ENCODE results near the gene SLC24A3.

GRCh38 chr20:19207541-19207940, 4.9 kb upstream of the SLC24A3 start:
- TF ChIP-seq CTCF (IDR thresholded peaks at IDR 0.05; ENCODE audit: low read depth, low read length) (no peak), EZH2phosphoT487 (IDR thresholded peaks at IDR 0.05; ENCODE audit: low read depth) (no peak)
